HG03095 (cell line): Measurements from ENCODE around the gene KIAA0586.

Experiments
- ATAC-seq: cut with Tn5 transposase; IDR thresholded peaks from one replicate; pipeline ENCODE4 v1.9.1; 2021; ENCODE audit warnings: moderate library complexity; ENCODE audit not compliant: unreplicated experiment

The KIAA0586 gene

DNA sequence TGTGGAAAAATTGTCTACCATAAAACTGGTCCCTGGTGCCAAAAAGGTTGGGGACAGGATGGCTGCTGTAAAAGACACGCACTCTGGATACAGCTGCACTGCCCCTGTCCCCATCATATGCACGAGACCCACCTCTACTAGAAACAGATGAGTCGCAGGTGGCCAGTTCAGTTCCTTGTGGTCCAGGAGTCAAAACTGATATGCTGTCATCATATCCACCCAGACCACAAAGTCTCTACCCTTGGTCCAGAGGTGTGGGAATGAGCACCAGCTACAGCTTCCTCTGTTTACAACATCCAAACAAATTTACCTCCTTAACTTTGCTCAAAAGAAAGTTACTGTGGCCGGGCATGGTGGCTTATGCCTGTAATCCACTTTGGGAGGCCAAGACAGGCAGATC is 166.5 kb downstream of the KIAA0586 start:
- no peak for ATAC-seq

DNA sequence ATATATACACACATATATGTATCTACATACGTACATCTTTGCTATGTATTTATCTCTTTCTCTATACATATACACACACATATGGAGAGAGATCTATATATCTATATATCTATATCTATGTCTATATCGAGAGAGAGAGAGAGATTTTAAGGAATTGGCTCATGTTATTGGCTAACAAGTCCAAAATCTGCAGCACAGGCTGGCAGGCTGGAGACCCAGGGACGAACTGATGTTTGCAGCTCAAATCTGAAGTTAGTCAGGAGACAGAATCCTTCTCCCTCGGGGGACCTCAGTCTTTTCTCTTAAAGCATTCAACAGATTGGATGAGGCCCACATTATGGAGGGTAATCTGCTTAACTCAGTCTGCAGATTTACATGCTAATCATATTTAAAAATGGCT is 169.5 kb downstream of the KIAA0586 start:
- ATAC-seq, result no peak

DNA sequence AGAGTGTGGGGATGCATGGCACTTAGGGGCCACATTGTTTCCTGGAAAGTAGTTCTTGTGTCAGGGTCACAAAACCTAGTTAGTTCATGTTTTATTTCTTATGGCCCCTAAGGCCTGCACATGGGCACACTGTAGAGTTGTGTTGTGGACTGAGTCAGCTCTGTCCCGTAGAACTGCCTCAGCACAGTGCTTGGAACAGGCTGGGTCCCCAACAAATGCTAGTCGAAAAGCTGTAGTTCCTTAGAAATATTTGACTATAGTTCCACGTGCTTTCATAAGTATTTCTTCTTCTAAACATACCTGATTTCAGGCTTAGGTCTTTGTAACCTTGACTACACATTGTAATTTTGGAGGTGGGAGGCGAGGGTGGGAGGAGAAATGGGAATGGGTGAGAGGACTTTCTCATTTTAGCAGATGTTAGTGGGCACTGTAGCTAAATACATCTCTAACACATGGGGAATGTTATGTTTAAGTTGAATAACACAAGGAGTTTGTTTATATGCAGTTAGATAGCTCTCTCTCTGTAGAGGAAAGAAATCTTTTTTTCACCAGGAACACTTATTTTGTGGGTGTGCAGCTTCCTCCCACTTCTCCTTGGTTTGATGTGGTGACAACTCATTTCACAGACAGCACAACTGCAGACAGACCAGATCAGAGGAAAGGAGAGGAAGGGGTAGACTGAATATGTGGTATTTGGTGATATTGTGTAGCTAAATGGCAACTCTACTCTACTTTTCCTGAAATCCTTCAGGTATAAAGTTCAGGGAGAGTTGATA is 170.7 kb downstream of the KIAA0586 start:
- no peak for ATAC-seq

DNA sequence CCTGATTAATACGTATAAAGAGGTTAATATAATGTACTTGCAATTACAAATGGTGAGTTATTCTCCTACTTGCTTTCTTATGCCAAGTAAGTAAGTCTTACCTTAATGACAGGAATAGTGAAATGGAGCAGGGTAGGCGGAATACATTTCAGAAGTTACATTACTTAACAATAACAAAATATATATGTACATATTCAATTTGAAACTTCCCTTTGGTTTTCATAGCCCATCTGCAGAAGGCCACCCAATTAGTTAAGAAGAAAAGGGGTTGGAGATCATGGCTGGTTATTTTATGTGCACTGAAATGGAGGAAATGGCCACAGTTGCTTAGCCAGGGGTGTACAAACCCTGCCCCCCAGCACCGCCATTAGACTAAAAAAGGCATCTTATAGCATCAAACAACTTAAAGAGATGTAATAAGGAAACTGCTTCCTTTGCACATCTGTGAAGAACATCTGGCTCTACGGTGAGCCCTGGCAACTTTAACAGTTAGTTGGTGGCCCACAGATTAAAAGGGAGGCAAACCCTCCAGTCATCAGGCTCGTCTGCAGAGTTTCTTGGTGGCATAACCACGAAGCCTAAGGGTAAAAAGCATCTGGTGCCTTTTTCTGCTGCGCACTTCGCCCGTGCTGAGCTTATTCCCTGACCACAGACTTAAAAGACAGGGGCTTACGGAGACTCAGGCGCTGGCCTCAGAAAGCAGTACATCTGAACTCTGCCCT is 171.4 kb downstream of the KIAA0586 start:
- ATAC-seq, result no peak

DNA sequence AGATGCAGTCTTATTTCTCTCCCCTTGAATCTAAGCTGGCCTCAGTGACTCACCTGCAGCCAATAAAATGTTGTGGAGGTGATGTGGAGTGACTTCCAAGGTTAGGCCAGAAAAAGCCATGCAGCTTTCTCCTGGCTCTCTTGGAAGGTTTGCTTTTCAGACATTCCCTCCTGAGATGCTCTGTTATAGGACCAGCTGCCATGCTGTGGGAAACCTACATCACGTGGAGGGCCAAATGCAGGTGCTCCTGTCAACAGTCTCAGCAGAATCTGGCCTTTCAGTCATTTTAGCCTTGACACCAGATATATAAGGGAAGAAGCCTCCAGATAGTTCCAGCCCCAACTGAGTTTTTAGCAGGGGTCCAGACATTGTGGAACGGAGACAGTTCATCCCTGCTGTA is 172.2 kb downstream of the KIAA0586 start:
- no peak for ATAC-seq
